Occipital lobe (tissue), 2 donors: ENCODE data around the gene ZCCHC24. TPM values are rescaled to one million over a fixed set of nuclear protein-coding genes. Genes with fewer than 3 reads are reported as not detected.

Source experiments
- DNase-seq: peaks from one replicate; lab custom pipeline; 2025; lab: John Stamatoyannopoulos, UW
- total RNA-seq: library from RNA; depleted of rRNA; stranded (reverse); fragments of >200 nt; gene quantifications from one replicate; pipeline ENCODE4 v1.2.3, GENCODE V29; 2014

Gene ZCCHC24
- total RNA-seq, 1 donor from 2014 or later: 6.2 TPM

GRCh38 chr10:79385392-79385795, 60.0 kb downstream of the ZCCHC24 start:
- no peak for DNase-seq

DNA sequence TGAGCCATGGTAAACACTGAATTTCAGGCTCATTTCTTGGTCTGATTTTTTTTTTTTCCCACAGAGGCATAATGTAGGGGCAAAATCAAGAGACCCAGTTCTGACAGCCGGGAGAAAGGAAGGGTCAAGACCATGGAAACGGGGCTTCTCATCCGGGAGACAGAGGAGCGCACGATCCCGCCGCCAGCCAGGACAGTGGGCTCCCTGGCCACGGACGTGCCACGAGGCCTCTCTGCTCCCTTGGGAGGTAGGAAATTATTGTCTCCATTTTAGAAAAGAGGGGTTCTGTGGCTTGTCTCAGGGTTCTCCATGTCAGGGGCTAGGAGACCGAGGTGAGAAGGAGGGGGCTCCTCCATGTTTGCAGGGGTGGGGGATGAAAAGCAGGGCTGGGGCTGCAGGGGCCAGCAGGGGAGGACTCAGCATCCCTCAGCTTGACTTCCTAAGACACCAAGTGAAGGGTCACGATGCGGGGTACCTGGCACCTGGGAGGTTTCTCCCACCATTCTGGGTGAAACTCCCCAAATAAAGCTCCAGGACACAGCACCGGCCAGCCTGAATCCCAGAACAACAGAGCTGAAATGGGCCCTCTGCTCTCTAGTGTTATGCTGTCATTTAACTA, 60.5 kb downstream of the ZCCHC24 start:
- no peak for DNase-seq

- DNase-seq: no peak
These were observed 61.3 kb downstream of the ZCCHC24 start for GRCh38 chr10:79383974-79384606.

- no peak for DNase-seq
These were observed 62.9 kb downstream of the ZCCHC24 start for GRCh38 chr10:79382491-79382941.

DNA sequence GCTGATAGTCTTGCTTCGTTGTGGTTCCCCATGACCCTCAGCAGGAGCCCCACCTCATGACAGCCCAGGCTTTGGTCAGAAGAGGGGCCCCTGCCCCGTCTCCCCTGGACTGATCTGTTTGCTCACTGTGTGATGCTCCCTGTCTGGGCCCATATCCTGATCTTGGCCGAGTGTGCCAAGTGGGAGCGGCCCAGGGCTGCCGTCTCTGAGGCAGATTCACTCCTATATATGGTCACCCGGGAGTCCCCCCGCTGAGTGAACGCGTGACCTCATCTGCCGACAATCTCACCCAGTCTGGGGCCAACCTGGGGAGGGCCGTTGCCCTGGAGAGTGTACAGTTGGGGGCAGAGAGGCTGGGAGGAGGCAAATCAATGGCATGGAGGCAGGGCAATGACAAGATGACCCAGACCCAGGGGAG, 63.6 kb downstream of the ZCCHC24 start:
- DNase-seq: no peak

- DNase-seq: no peak
These were observed 64.3 kb downstream of the ZCCHC24 start for GRCh38 chr10:79380946-79381721.

DNA sequence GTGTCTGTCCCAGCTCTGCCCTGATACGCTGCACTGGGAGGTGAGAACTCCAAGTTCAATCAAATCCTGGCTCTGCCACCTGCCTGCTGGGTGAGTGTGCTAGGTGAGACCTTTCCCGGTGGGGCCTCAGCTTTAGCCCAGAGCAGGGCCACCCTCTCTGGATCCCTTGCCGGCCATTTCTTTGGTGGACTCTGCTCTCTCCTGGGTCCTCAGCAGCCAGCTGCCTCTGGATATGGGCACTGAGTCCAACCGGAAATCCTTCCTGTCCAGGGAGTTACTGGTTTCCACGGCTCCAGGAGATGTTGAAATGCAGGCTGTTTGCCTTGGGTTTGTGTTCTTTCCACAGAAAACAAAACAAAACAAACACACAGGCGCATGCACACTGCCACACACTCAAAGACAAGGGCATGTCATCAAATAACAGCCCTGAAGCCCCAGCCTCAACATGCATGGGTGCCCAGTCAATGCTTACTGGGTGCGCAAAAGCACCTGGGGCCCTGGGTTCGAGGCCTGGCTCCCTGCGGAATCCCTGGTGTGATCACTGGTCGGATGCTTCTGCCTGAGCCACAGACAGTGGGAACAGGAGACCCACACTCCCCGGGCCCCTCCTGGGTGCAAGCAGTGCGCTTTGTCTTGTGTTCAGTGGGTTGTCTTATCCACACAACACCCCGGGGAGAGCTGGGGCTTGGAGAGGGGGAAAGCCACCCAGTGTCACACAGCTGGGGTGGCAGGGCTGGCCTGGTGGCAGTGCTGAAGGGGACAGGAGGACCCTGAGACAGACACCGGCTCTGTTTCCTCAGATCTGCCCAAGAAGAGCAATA, 65.1 kb downstream of the ZCCHC24 start:
- DNase-seq: no peak

DNA sequence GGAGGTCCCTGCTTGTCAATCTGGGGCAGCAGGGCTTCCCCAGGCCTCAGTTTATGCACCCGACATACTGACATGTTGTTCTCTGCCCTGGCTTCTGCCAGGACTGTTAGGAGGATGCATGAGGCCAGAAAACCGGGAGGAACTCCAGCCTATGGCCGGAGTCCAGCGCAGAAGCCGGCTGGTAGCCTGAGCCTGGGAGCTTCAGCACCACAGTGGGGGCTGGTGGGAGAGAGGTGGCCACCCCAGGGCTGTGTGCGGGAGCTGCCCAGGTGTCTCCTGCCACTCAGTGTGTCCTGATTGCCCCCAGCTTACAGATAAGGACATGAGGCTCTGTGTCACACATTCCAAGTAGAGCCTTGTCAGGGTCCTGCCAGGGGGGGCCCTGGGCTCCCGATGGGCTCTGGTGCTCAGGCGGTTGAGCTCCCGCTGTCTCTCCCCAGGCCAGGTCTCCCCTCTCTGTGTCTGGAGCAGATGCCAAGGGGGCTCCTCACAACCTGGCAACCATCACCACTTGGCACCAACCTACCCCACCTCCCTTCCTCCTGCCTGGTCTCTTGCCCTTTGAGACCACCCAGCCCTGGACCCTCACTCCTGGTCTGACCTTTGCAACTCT, 65.8 kb downstream of the ZCCHC24 start:
- no peak for DNase-seq

GRCh38 chr10:79378647-79379511, 66.5 kb downstream of the ZCCHC24 start:
- DNase-seq: no peak

- DNase-seq: no peak
These were observed 67.1 kb downstream of the ZCCHC24 start for GRCh38 chr10:79378383-79378646.

DNA sequence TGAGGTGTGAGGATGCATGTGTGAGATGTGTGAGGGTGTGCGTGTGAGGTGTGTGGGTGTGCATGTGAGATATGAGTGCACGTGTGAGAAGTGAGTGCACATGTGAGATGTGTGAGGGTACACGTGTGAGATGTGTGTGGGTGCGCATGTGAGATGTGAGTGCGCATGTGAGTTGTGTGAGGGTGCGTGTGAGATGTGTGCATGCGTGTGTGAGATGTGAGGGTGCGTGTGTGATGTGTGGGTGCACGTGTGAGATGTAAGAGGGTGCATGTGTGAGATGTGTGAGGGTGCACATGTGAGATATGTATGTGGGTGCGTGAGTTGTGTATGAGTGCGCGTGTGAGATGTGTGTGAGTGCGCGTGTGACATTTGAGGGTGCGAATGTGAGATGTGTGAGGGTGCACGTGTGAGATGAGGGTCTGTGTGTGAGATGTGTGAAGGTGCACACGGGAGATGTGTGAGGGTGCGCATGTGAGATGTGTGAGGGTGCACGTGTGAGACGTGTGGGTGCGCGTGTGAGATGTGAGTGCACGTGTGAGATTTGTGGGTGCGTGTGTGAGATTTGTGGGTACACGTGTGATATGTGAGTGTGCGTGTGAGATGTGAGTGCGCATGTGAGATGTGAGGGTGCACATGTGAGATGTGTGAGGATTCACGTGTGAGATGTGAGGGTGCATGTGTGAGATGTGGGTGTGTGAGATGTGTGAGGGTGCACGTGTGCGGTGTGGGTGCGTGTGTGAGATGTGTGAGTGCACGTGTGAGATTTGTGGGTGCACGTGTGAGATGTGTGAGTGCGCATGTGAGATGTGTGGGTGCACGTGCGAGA, 67.7 kb downstream of the ZCCHC24 start:
- DNase-seq: no peak

DNA sequence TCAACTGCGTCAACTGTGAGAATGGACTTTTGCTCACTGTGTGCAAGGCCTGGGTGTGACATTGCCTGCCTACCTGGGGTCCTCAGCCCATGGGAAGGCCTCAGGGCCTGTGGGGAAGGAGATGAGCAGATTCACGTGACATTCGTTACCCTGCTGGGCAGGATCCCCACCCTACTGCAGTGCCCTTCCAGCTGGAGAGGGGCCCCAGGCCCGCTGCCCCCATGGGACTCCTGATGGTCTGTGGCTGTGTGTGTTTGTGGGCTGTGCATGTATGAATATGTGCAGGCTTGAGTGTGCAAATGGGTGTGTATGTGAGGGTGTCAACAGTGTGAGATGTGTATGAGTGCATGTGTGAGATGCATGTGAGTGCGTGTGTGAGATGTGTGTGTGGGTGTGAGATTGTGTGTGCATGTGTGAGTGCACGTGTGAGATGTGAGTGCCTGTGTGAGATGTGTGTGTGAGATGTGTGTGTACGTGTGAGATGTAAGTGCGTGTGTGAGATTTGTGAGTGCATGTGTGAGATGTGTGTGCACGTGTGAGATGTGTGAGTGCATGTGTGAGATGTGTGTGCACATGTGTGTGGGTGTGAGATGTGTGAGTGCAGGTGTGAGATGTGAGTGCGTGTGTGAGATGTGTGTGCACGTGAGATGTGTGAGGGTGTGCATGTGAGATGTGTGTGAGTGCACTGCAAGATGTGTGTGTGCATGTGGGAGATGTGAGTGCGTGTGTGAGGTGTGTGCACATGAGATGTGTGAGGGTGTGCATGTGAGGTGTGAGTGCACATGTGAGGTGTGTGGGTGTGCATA, 68.5 kb downstream of the ZCCHC24 start:
- DNase-seq: no peak

DNA sequence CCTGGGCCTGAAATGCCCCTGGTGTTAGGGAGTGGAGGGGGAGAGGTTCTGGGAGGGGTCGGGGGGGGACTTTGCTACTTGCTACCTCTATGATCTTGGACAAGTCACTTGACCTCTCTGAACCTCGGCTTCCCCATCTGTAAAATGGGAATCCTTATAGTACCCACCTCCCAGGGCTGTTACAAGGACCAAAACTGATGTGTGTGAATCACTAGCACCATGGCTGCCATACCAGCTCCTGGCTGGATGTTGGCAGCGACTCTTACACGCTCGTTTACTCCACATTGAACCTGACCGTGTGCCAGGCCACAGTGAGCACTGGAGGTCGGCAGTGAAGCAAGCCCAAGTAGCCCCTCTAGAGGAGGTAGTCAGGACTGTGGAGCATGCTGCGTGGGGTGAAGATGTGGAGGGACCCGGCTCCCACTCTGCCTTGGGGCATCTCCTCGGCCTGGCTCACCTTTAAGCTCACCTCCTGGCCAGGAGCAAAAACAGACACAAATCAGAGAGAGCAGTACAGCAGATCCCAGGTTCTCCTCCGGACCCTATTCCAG, 69.3 kb downstream of the ZCCHC24 start:
- DNase-seq: no peak

- DNase-seq: no peak
These were observed 69.9 kb downstream of the ZCCHC24 start for GRCh38 chr10:79375321-79376077.

- DNase-seq: peak; percentile 51
These were observed 70.9 kb downstream of the ZCCHC24 start for GRCh38 chr10:79374312-79375191.

- no peak for DNase-seq
These were observed 72.6 kb downstream of the ZCCHC24 start for GRCh38 chr10:79372871-79373270.
